D721Med (cell line): Measurements from ENCODE around the gene STAT1.

Source experiments
- DNase-seq: peaks from one replicate; pipeline ENCODE4 v3.0.0; 2011; ENCODE audit warnings: low spot score; ENCODE audit not compliant: insufficient read length
- FAIRE-seq: peaks from 2 replicates; lab custom pipeline; 2011; peaks lifted over from hg19 to GRCh38; lab: Jason Lieb, UNC
- CTCF ChIP-seq: IDR thresholded peaks from 2 replicates; pipeline ENCODE4 v1.5.1; 2012; ENCODE audit warnings: mild to moderate bottlenecking, control low read depth; ENCODE audit not compliant: insufficient read depth; ENCODE audit errors: missing control alignments

STAT1 gene

GRCh38 chr2:191032588-191033429, 18.8 kb upstream of the STAT1 start:
- FAIRE-seq = no peak
- DNase-seq = no peak

DNA sequence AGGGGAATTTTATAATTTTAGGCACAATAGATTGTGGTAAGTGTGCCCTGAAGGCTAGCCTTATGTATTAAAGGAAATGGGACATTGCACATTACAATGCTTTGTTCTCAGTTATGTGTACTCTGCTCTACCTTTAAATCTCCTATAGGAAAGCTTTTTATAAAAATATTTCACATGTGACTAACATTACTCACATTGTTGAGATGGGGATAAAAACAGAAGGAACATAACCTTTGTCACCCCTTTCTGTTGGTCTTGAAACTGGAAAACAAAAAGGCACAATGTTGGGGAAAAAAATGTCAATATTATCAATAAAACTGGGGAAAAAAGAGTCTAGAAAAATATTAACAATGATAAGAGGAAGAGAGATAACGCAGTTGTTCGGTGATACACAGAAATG, 17.3 kb upstream of the STAT1 start:
- no peak for TF ChIP-seq CTCF
- FAIRE-seq (no peak), DNase-seq (no peak)

More at GRCh38 chr2:191032588-191033429, 18.8 kb upstream of the STAT1 start:
- no peak for TF ChIP-seq CTCF

- TF ChIP-seq CTCF = peak; percentile 63
- DNase-seq = no peak
- peak; percentile 91 for FAIRE-seq
Measured at GRCh38 chr2:191030521-191031154, 16.7 kb upstream of the STAT1 start.

GRCh38 chr2:191029280-191029950, 15.4 kb upstream of the STAT1 start:
- TF ChIP-seq CTCF = no peak
- FAIRE-seq (no peak), DNase-seq (no peak)

DNA sequence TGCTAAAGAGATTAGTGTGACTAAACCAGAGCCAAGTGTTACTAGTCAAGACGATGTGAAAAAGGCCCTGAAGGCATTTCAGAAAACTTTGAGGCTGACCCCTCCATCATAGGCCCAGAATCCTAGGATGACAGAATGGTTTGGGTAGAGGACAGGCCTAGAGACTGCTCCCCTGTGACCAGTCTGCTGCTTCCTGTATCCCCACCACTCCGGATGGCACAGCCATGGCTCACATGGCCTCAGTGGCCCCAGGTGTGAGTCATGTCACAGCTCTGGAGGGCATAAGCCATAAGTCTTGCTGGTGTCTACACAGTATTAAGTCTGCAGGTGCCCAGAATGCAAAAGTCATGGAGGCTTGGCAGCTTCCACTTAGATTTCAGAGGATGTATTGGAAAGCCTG, 12.4 kb upstream of the STAT1 start:
- FAIRE-seq = no peak
- DNase-seq = no peak
- TF ChIP-seq CTCF = no peak

- TF ChIP-seq CTCF = no peak
- FAIRE-seq = no peak
Measured at GRCh38 chr2:191025135-191025534, 11.2 kb upstream of the STAT1 start.

GRCh38 chr2:191023235-191023679, 9.3 kb upstream of the STAT1 start:
- no peak for FAIRE-seq
- DNase-seq = no peak
- TF ChIP-seq CTCF = no peak

More at GRCh38 chr2:191025135-191025534, 11.2 kb upstream of the STAT1 start:
- no peak for DNase-seq
